Measurements from ENCODE around the gene SGIP1. TPM values are rescaled to one million over a fixed set of nuclear protein-coding genes. Genes with fewer than 3 reads are reported as not detected.

Gene SGIP1
- total RNA-seq, 1 donor from 2014 or later: 34.1 TPM

- DNase-seq (ENCODE audit: low read depth in 2 of 2): peak in 1 of 2 donors; percentile 72
These were observed 12.1 kb upstream of the SGIP1 start for GRCh38 chr1:66521721-66522365.

GRCh38 chr1:66523562-66523961 is 10.4 kb upstream of the SGIP1 start:
- DNase-seq (ENCODE audit: low read depth in 2 of 2): no peak

- DNase-seq (ENCODE audit: low read depth in 2 of 2): no peak
These were observed 8.9 kb upstream of the SGIP1 start for GRCh38 chr1:66525086-66525485.

GRCh38 chr1:66526036-66526435 is 7.9 kb upstream of the SGIP1 start:
- DNase-seq (ENCODE audit: low read depth in 2 of 2): no peak

GRCh38 chr1:66526991-66527390 is 7.0 kb upstream of the SGIP1 start:
- DNase-seq (ENCODE audit: low read depth in 2 of 2): no peak

GRCh38 chr1:66527686-66528085 is 6.3 kb upstream of the SGIP1 start:
- peak; percentile 88 to 92 for DNase-seq (ENCODE audit: low read depth in 2 of 2)

- DNase-seq (ENCODE audit: low read depth in 2 of 2): no peak
These were observed 5.4 kb upstream of the SGIP1 start for GRCh38 chr1:66528580-66528979.

GRCh38 chr1:66532214-66532613 is 1.7 kb upstream of the SGIP1 start:
- peak in 1 of 2 donors; percentile 32 for DNase-seq (ENCODE audit: low read depth in 2 of 2)

- DNase-seq (ENCODE audit: low read depth in 2 of 2): peak; percentile 73 to 91
These were observed 862 bp upstream of the SGIP1 start for GRCh38 chr1:66532798-66533783.

GRCh38 chr1:66535061-66535460 is 1.1 kb downstream of the SGIP1 start:
- DNase-seq (ENCODE audit: low read depth in 2 of 2): no peak

GRCh38 chr1:66535853-66536252 is 1.9 kb downstream of the SGIP1 start:
- no peak for DNase-seq (ENCODE audit: low read depth in 2 of 2)

- DNase-seq (ENCODE audit: low read depth in 2 of 2): no peak
These were observed 3.8 kb downstream of the SGIP1 start for GRCh38 chr1:66537718-66538117.

GRCh38 chr1:66539491-66539890 is 5.5 kb downstream of the SGIP1 start:
- no peak for DNase-seq (ENCODE audit: low read depth in 2 of 2)

GRCh38 chr1:66540434-66541032 is 6.6 kb downstream of the SGIP1 start:
- peak in 1 of 2 donors; percentile 76 for DNase-seq (ENCODE audit: low read depth in 2 of 2)

GRCh38 chr1:66542314-66542713 is 8.4 kb downstream of the SGIP1 start:
- peak; percentile 28 to 52 for DNase-seq (ENCODE audit: low read depth in 2 of 2)

GRCh38 chr1:66542811-66543767 is 9.1 kb downstream of the SGIP1 start:
- DNase-seq (ENCODE audit: low read depth in 2 of 2): peak; percentile 94 to 99

- no peak for DNase-seq (ENCODE audit: low read depth in 2 of 2)
These were observed 12.3 kb downstream of the SGIP1 start for GRCh38 chr1:66546047-66546810.

GRCh38 chr1:66549017-66549416 is 15.1 kb downstream of the SGIP1 start:
- DNase-seq (ENCODE audit: low read depth in 2 of 2): no peak

- no peak for DNase-seq (ENCODE audit: low read depth in 2 of 2)
These were observed 16.3 kb downstream of the SGIP1 start for GRCh38 chr1:66550243-66550642.

- no peak for DNase-seq (ENCODE audit: low read depth in 2 of 2)
These were observed 18.3 kb downstream of the SGIP1 start for GRCh38 chr1:66552287-66552686.
